Urothelium cell line (cell line): ENCODE data around the gene SAYSD1.
A peak's percentile ranks its signal among the peaks of the same experiment; 100 is the strongest.
"Not testable (repeated sequence)": the region's sequence is repeated elsewhere in the genome, so short reads cannot be mapped to it uniquely, and the experiment has no call there.

Source experiments
- DNase-seq: peaks from one replicate; pipeline ENCODE4 v3.0.0; 2011; ENCODE audit warnings: low spot score, mixed read lengths
- FAIRE-seq: peaks from 2 replicates; lab custom pipeline; 2011; peaks lifted over from hg19 to GRCh38; lab: Jason Lieb, UNC

The SAYSD1 gene

GRCh38 chr6:39114704-39115599, at the start of gene SAYSD1:
TSS of gene SAYSD1 (minus strand) at chr6:39115186. CDS start at chr6:39115089, 97 bp downstream.
- FAIRE-seq, result peak; percentile 91
- DNase-seq, result peak; percentile 96

DNA sequence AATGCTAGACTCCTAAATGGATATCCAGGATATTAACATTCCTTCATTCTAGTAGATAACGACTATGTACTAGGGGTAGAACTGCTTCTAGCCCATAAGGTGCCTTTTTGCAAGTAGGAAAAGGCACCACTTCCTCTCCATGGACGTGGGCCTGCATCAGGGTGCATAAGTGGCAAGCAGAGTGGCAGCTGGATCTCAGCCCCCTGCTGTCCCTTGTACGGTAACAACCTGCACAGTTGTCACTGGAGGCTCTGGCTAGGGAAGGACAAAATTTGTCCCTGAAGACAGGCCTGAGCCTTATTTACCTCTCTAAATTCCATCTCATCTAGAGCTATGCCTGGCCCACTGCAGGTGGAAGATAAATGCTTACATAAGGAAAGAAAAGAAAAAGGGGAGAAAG, 42.5 kb upstream of the SAYSD1 start:
- no peak for DNase-seq
- FAIRE-seq, result no peak

GRCh38 chr6:39156801-39157200, 41.8 kb upstream of the SAYSD1 start:
- FAIRE-seq (no peak), DNase-seq (no peak)

- no peak for FAIRE-seq
- no peak for DNase-seq
Observed at GRCh38 chr6:39154705-39155104, 39.7 kb upstream of the SAYSD1 start.

- FAIRE-seq (no peak), DNase-seq (no peak)
Observed at GRCh38 chr6:39153766-39154397, 38.9 kb upstream of the SAYSD1 start.

GRCh38 chr6:39152262-39152661, 37.3 kb upstream of the SAYSD1 start:
- DNase-seq (no peak), FAIRE-seq (no peak)

- DNase-seq, result no peak
- no peak for FAIRE-seq
Observed at GRCh38 chr6:39151211-39151610, 36.2 kb upstream of the SAYSD1 start.

GRCh38 chr6:39144481-39145173, 29.6 kb upstream of the SAYSD1 start:
- FAIRE-seq, result no peak
- DNase-seq, result no peak

GRCh38 chr6:39143238-39143930, 28.4 kb upstream of the SAYSD1 start:
- FAIRE-seq (no peak), DNase-seq (no peak)

DNA sequence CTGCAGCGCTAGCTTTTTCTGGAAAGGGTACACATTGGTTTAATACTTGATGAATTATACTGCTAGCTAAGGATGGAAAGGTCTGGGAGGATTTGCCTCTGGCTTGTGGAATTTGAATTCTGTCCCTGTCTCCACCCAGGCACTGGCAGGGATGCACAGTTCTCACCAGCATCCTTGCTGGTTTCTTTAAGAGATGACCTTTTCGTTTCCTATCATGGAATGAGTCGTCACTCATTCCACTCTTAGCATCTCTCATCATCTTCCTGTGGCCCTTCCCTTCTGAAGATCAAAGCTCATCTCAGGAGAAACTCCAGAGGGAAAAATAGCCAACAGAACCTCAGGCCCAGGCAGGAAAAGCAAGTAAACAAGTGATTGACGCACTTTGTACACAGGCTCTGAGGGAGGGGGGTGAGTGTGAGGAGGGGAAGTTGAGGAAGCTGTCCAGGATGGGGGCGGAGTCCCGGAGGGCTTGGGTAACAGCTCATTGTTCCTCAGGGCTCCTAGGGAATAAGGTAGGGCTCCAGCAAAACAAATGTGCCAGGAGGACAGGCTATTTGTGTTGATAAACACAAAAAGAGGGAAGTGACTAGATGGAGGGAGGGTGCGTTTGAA, 25.7 kb upstream of the SAYSD1 start:
- DNase-seq (no peak), FAIRE-seq (no peak)

GRCh38 chr6:39137245-39137644, 22.3 kb upstream of the SAYSD1 start:
- FAIRE-seq (no peak), DNase-seq (peak; percentile 47)

- not testable (repeated sequence) for FAIRE-seq, DNase-seq
Observed at GRCh38 chr6:39136207-39136606, 21.2 kb upstream of the SAYSD1 start.

- not testable (repeated sequence) for FAIRE-seq, DNase-seq
Observed at GRCh38 chr6:39134761-39135160, 19.8 kb upstream of the SAYSD1 start.

- DNase-seq (no peak), FAIRE-seq (no peak)
Observed at GRCh38 chr6:39130691-39131090, 15.7 kb upstream of the SAYSD1 start.

DNA sequence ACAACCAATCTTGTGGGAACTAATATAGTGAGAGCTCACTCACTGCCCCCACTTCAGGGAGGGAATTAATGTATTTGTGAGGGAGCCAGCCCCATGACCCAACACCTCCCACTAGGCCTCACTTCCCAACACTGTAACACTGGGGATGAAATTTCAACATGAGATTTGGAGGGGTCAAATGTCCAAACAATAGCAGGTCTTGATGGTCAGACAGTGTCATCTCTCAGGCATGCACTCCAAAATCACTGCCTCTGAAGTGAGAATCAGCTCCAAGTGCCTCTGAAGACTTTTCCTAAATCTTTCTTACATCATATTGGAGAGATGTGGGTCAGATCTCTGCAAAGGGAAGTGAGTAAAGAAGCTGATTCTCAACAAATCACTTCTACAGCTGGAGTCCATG, 13.8 kb upstream of the SAYSD1 start:
- DNase-seq (no peak), FAIRE-seq (no peak)

DNA sequence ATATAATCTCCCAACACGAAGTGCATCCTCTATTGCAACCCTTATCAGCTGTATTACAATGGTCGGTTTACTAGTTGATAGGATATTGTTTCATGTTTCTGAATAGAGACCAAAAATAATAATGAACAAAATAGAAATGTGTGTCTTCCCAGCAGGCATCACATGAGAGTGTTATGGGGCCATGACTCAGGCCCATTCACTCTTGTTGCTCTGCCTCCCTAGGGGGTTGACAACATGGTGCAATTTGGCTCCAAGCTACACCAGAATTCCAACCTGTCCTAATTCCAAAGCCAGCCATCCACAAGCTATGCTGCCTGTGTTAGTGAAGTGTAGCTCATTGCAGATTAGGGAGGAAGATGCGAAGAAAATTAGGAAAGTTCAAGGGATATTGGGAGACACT, 13.1 kb upstream of the SAYSD1 start:
- no peak for DNase-seq
- FAIRE-seq, result no peak

DNA sequence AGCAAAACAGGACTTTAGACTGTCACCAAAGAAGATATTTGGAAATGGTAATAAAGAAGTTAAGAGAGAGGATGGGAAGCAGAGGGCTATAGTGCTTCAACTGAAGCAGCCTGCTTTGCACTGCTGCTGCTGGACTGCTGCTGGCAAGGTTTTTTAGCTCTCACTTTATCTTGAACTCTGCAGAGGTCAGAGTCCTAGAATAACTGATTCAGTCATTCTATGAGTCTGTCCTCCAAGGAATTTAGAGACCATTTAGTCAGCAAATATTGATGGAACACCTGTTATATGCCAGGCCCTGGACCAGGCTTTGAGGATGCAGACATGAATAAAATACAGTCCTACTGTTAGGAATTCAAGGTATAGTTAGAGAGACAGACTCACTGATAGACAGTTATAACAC, 9.1 kb upstream of the SAYSD1 start:
- DNase-seq, result no peak
- no peak for FAIRE-seq

- DNase-seq, result no peak
- FAIRE-seq, result no peak
Observed at GRCh38 chr6:39118921-39119320, 3.9 kb upstream of the SAYSD1 start.

GRCh38 chr6:39114388-39114703, 640 bp downstream of the SAYSD1 start:
- no peak for FAIRE-seq

GRCh38 chr6:39113788-39114187, 1.2 kb downstream of the SAYSD1 start:
- FAIRE-seq, result no peak

More at GRCh38 chr6:39114388-39114703, 640 bp downstream of the SAYSD1 start:
- no peak for DNase-seq

DNA sequence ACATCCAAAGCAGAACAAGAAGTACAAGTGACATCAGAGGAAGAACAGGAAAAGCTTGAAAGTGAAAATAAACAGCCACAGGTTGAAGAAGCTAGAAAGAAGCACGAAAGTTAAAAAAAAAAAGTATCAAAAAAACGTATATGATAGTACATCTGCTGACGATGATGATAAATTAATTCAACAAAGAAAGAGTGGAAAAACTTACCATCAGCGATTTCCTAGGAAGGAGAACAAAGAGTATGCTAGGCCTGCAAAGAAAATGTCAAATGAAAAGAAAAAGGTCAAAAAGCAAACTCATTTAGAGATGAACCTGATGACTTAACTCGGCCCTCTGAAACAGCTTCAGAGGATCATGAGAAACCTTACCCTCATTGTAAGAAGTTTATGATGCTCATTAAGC, 3.7 kb downstream of the SAYSD1 start:
- FAIRE-seq (no peak), DNase-seq (no peak)

More at GRCh38 chr6:39113788-39114187, 1.2 kb downstream of the SAYSD1 start:
- DNase-seq, result no peak
